Right lobe of liver (tissue), 6 donors: ENCODE data around the gene JMJD4. TPM values are rescaled to one million over a fixed set of nuclear protein-coding genes. Genes with fewer than 3 reads are reported as not detected.

Source experiments
- ATAC-seq, 4 donors: fragments of 200-7000 bp; cut with Tn5 transposase; one replicate each; pipeline ENCODE4 v1.9.1; 2020; ENCODE audit warnings: mild to moderate bottlenecking in 4 of 4, moderate library complexity in 4 of 4
- DNase-seq, 3 donors: peaks; one replicate each; pipeline ENCODE4 v3.0.0-alpha.2; 2020
- H3K27ac ChIP-seq, 3 donors: fragments of 200-600 bp; one replicate each; pipeline ENCODE4 v1.8.0; 2022
- H3K27me3 ChIP-seq, 2 donors: fragments of 200-600 bp; one replicate each; pipeline ENCODE4 v1.8.0; 2022
- H3K36me3 ChIP-seq, 4 donors: fragments of 200-600 bp; sonication (generic) in 1 of 4; one replicate each; pipeline versions ENCODE4 v1.5.1 to v1.8.0; 2017 to 2022; ENCODE audit warnings: control low read depth in 1 of 4
- H3K4me1 ChIP-seq, 4 donors: fragments of 200-600 bp; sonication (generic) in 1 of 4; one replicate each; pipeline versions ENCODE4 v1.5.1 to v1.8.0; 2017 to 2022; ENCODE audit warnings: control low read depth in 1 of 4
- H3K4me3 ChIP-seq, 3 donors: fragments of 200-600 bp; one replicate each; pipeline ENCODE4 v1.8.0; 2022
- H3K9me3 ChIP-seq, 4 donors: fragments of 200-600 bp; sonication (generic) in 1 of 4; one replicate each; pipeline versions ENCODE4 v1.5.1 to v1.8.0; 2017 to 2022; ENCODE audit warnings: control low read depth in 1 of 4
- POLR2A ChIP-seq: fragments of 450-650 bp; IDR thresholded peaks from one replicate; pipeline ENCODE4 v1.6.1; 2017; ENCODE audit warnings: antibody characterized with exemption, mild to moderate bottlenecking
- WGBS: methylation state at CpG from one replicate; pipeline ENCODE4 v1.1.6; 2018; ENCODE audit warnings: low coverage, low lambda C conversion rate; ENCODE audit not compliant: insufficient coverage; ENCODE audit errors: missing lambda C conversion rate; 5-methylcytosine and 5-hydroxymethylcytosine counted together
- intact Hi-C, 2 donors: fragments of 100-400 bp; cut with DNase I; formaldehyde crosslinking; loops; one replicate each; pipeline versions ENCODE4 v1.11.2 to v1.14.1; 2022
- total RNA-seq, 6 experiments: library from RNA; depleted of rRNA in 2 of 6; stranded (reverse); fragments of >200 nt in 2 of 6; fragmentation: NEBNext Ultra II Directional in 3 of 6; extraction: Animal tissue kit (Norgen Biotek cat#: 25700) in 3 of 6; gene quantifications; one replicate each; pipeline versions ENCODE4 v1.1.0 to v1.2.4, GENCODE V29; 2016 to 2023
- TF ChIP-seq, protein P1 (sequence below), 4 donors: fragments of 200-600 bp in 3 of 4; fragments of 450-650 bp in 1 of 4; IDR thresholded peaks; one replicate each; pipeline versions ENCODE4 v1.5.1 to v1.8.0; 2016 to 2022; ENCODE audit warnings: antibody characterized with exemption in 4 of 4, mild to moderate bottlenecking in 2 of 4
- donor health status: DM: no; HTN: yes; CAD: no.
- donor health status: DM: no; HTN: no; CAD: no.
- donor health status: DM: no; HTN: no; CAD: no.
- donor health status: DM: no; HTN: yes; CAD: no.
- donor health status: DM: no; HTN: yes; CAD: no.

JMJD4 gene
- total RNA-seq, 6 experiments from 2014 or later = 7.2 to 17.7 (median 9.5) TPM

DNA sequence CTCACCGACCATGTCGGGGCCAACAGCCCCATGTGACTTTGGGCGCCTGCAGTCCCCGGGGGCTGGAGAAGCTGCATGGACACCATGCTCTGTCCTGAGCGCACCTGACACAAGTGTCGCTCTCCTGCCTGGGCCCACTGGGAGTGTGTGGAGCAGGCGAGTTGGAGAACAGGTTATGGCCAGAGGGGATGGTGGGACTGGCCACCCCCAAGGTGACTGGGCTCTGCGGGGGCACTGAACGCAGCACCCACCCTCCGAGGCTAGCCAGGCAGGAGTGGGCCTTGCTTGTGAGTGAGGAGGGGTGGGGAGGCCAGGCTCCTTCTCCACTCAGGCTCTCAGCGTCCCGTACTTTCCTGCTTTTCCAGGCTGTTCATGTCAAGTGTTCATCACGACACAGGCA, 35.7 kb upstream of the JMJD4 start:
- TF ChIP-seq, protein P1, sequence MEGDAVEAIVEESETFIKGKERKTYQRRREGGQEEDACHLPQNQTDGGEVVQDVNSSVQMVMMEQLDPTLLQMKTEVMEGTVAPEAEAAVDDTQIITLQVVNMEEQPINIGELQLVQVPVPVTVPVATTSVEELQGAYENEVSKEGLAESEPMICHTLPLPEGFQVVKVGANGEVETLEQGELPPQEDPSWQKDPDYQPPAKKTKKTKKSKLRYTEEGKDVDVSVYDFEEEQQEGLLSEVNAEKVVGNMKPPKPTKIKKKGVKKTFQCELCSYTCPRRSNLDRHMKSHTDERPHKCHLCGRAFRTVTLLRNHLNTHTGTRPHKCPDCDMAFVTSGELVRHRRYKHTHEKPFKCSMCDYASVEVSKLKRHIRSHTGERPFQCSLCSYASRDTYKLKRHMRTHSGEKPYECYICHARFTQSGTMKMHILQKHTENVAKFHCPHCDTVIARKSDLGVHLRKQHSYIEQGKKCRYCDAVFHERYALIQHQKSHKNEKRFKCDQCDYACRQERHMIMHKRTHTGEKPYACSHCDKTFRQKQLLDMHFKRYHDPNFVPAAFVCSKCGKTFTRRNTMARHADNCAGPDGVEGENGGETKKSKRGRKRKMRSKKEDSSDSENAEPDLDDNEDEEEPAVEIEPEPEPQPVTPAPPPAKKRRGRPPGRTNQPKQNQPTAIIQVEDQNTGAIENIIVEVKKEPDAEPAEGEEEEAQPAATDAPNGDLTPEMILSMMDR (IDR thresholded peaks at IDR 0.05) = no peak
- TF ChIP-seq POLR2A = no peak
- peaks cover 0 to 26% (median 2%) of the 10 kb centered on the region in 4 donors for H3K36me3 ChIP-seq
- H3K4me1 ChIP-seq = no peaks in the 10 kb centered on the region
- no peaks in the 10 kb centered on the region for H3K9me3 ChIP-seq
- H3K27me3 ChIP-seq = no peaks in the 10 kb centered on the region
- peak in 1 of 3 donors; percentile 31 for DNase-seq
- WGBS = 80% methylated on average over 1 of the region's 13 CpGs
- H3K27ac ChIP-seq = no peak overlapping the region
- ATAC-seq = no peak
- no peak overlapping the region for H3K4me3 ChIP-seq
- intact Hi-C loops = no loop called here

DNA sequence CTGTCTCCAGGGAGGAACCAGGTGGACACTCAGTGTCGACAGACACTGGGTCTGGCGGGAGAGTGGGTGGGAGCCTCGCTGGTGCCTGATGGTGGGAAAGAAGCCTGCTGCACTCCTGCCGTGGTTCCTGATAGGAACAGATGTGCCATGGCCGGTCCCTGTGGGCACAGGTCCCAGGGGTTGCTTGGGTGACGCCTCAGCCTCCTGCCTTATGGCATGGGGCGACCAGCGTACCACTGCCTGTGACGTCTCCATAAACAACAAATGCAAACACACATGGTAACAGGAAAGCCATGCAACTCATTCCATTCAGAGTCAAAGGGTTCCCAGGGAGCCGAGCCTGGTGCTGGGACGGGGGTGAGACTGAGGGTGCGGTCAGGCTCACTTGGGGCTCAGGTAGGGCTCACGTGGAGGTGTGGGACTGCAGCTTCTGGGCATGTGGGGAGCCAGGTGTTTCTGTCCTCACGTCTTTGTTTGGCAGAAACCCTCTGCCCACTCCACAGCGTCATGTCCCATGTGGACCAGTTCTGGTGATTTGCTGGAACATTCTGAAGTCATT, 34.9 kb upstream of the JMJD4 start:
- peak in 1 of 3 donors; percentile 11 for DNase-seq

DNA sequence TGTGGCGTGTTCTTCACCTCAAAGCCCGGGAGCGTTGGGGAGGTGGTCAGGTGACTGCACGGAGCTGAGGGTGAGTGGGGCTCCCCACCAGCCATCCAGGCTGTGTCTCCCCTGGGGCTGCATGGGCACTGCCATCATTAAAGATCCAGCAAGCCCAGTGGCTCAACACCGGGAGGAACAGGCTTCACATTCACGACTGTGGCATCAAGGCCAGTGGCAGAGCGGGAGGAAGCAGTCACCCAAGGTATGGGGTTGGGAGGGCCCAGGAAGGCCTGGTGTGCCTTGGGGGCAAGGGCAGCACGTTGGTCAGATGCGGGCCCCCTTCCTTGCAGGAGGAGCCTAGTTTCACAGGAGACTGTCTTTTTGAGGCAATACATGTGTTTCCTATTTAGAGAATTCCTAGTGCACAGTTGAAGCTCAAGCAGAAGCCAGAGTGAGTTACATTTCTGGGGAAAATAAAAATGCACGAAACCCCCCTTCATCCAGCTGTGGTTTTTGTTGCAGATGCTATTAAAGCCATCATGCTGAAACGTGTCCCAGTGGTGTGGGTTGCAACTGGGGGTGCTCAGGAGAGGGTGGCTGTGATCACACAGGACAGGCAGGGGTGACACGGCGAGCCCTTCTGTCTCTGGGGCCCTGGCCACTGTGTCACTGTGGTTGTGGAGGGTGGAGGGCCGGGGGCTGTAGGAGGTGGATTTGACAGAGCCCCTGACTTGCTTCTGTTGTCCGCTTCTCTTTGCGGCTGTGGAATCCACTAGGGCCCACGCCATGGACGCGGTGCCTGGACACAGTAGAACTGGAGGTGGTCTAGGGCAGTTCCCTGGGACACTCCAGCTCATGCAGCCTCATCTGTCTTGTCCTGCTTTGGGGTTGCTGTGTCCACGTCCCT, 34.2 kb upstream of the JMJD4 start:
- no peak for DNase-seq
- WGBS = 72% methylated on average over 3 of the region's 20 CpGs
- H3K4me1 ChIP-seq = no peaks in the 10 kb centered on the region
- no peak overlapping the region for H3K4me3 ChIP-seq
- H3K27me3 ChIP-seq = no peaks in the 10 kb centered on the region
- TF ChIP-seq POLR2A = no peak
- TF ChIP-seq, protein P1 (IDR thresholded peaks at IDR 0.05) = no peak
- intact Hi-C loops = loop anchor here (5.0 to 10.0 kb wide), 2 partner anchors 173 to 176 kb away; partner anchors contain the start of gene WNT9A (in 1 of the 2)
- no peak overlapping the region for H3K27ac ChIP-seq
- ATAC-seq = no peak
- H3K9me3 ChIP-seq = no peaks in the 10 kb centered on the region
- H3K36me3 ChIP-seq = peaks cover 0 to 24% (median 2%) of the 10 kb centered on the region in 4 donors

More for the DNA sequence above, 34.9 kb upstream of the JMJD4 start:
- intact Hi-C loops = loop anchor here (5.0 to 10.0 kb wide), 2 partner anchors 172 to 175 kb away; partner anchors contain the start of gene WNT9A (in 1 of the 2)
- Histone ChIP-seq H3K9me3 (no peaks in the 10 kb centered on the region), H3K4me3 (no peak overlapping the region), H3K36me3 (peaks cover 0 to 24% (median 2%) of the 10 kb centered on the region in 4 donors), H3K27ac (no peak overlapping the region), H3K27me3 (no peaks in the 10 kb centered on the region), H3K4me1 (no peaks in the 10 kb centered on the region)
- WGBS = 88% methylated on average over 2 of the region's 15 CpGs
- ATAC-seq = no peak
- TF ChIP-seq POLR2A = no peak
- TF ChIP-seq, protein P1 (IDR thresholded peaks at IDR 0.05) = no peak

DNA sequence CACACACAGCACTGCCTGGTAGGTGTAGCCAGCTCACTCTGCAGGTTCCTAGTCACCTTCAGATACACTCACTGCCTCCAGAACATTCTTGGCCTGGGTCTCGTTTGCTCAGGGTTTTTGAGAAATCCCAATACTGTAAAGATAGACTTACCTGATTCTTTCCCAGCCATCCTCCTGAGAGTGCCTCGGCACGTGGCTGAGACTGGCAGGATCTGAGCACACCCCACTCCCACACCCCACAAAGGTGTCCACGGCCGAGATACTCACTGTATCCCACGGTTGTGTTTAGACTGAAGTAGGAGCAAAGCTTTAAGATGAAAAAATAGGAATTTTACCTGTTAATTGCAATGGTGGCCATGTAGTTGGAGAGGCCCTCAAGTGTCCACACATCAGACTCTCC, 33.5 kb upstream of the JMJD4 start:
- H3K27me3 ChIP-seq = no peaks in the 10 kb centered on the region
- no peak overlapping the region for H3K27ac ChIP-seq
- DNase-seq (no peak), ATAC-seq (no peak)
- no peak overlapping the region for H3K4me3 ChIP-seq
- H3K36me3 ChIP-seq = peaks cover 0 to 24% (median 2%) of the 10 kb centered on the region in 4 donors
- no peaks in the 10 kb centered on the region for H3K4me1 ChIP-seq
- no peaks in the 10 kb centered on the region for H3K9me3 ChIP-seq
- intact Hi-C loops = loop anchor here (5.0 to 10.0 kb wide), 2 partner anchors 174 to 176 kb away; partner anchors contain the start of gene WNT9A (in 1 of the 2)
- TF ChIP-seq, protein P1 (IDR thresholded peaks at IDR 0.05) = no peak
- TF ChIP-seq POLR2A = no peak
- WGBS = 81% methylated on average over 6 of the region's 6 CpGs
